K562 (cell line): ENCODE results near the gene CD40. TPM values are rescaled to one million over a fixed set of nuclear protein-coding genes. Genes with fewer than 3 reads are reported as not detected.

Source experiments
- ATAC-seq: fragments of 200-7000 bp; cut with Tn5 transposase; 3 replicates; pipeline ENCODE4 v1.9.1; 2020; ENCODE audit warnings: moderate library complexity
- BruUV-seq: library from RNA; stranded (reverse); fragments of 400-500 nt; replicated peaks from 2 replicates; lab custom pipeline; 2021; lab: Mats Ljungman, UMichigan
- CTCF ChIA-PET: fragments of 300-600 bp; formaldehyde crosslinking; extraction: SDS; loops from one replicate; lab custom pipeline; 2021; ENCODE audit warnings: low intra/inter-chr PET ratio; lab: Yijun Ruan, JAX
- POLR2A ChIA-PET: fragments of 300-600, 350-650 bp; sonication (Branson Sonifier 250); formaldehyde crosslinking; extraction: SDS; loops from one replicate; lab custom pipeline; 2021; ENCODE audit warnings: antibody characterized with exemption, inconsistent platforms; lab: Yijun Ruan, JAX
- DNase-seq, 4 experiments: peaks; one replicate each; pipeline versions ENCODE4 v3.0.0 to v3.0.0-alpha.2; 2011 to 2018; ENCODE audit warnings: low spot score in 3 of 4, mixed read lengths in 3 of 4; ENCODE audit errors: extremely low read depth in 1 of 4
- FAIRE-seq: peaks from 2 replicates; lab custom pipeline; 2011; peaks lifted over from hg19 to GRCh38; lab: Jason Lieb, UNC
- H2AFZ ChIP-seq: 2 replicates; pipeline ENCODE4 v1.6.0; 2011; ENCODE audit warnings: low read depth, low read length, control low read depth, inconsistent platforms
- H3K27ac ChIP-seq: fragments of 200-600 bp; 3 replicates; pipeline ENCODE4 v1.8.0; 2011; ENCODE audit warnings: low read depth, mild to moderate bottlenecking, control low read depth, inconsistent platforms, low read length, moderate library complexity, mixed read lengths; ENCODE audit errors: extremely low read depth
- H3K27me3 ChIP-seq, 2 experiments: fragments of 300-600 bp in 1 of 2; 2 replicates in 1 of 2; 3 replicates in 1 of 2; pipeline versions ENCODE4 v1.6.0 to v1.8.0; 2011; ENCODE audit warnings: inconsistent platforms in 2 of 2, low read length in 2 of 2, mild to moderate bottlenecking in 1 of 2, mixed read lengths in 1 of 2, moderate library complexity in 1 of 2; ENCODE audit not compliant: control insufficient read depth in 2 of 2, insufficient read depth in 2 of 2
- H3K36me3 ChIP-seq: fragments of 300-600 bp; 3 replicates; pipeline ENCODE4 v1.8.0; 2011; ENCODE audit warnings: mild to moderate bottlenecking, low read length, inconsistent platforms; ENCODE audit not compliant: control insufficient read depth, insufficient read depth
- H3K4me1 ChIP-seq, 2 experiments: fragments of 200-600 bp in 1 of 2; replicated peaks in 1 of 2; 2 replicates in 1 of 2; 3 replicates in 1 of 2; pipeline versions ENCODE4 v1.5.1 to v1.8.0; 2011; ENCODE audit warnings: inconsistent platforms in 2 of 2, low read length in 2 of 2, mild to moderate bottlenecking in 1 of 2, mixed read lengths in 1 of 2, moderate library complexity in 1 of 2; ENCODE audit not compliant: control insufficient read depth in 2 of 2, insufficient read depth in 2 of 2
- H3K4me2 ChIP-seq: 2 replicates; pipeline ENCODE4 v1.6.1; 2011; ENCODE audit warnings: low read length, control low read depth, inconsistent platforms, mixed read lengths; ENCODE audit not compliant: insufficient read depth
- H3K4me3 ChIP-seq: fragments of 200-600 bp; sonication (generic), shearing (Covaris generic); 2 replicates; pipeline ENCODE4 v1.5.1; 2016; ENCODE audit warnings: control low read depth, inconsistent platforms
- H3K79me2 ChIP-seq: fragments of 200-600 bp; 3 replicates; pipeline ENCODE4 v1.8.0; 2011; ENCODE audit warnings: low read length, inconsistent platforms; ENCODE audit not compliant: control insufficient read depth, insufficient read depth
- H3K9ac ChIP-seq, 2 experiments: 2 replicates each; pipeline versions ENCODE4 v1.6.0 to v1.6.1; 2011; ENCODE audit warnings: low read depth in 2 of 2, low read length in 2 of 2, control low read depth in 1 of 2, inconsistent platforms in 1 of 2, mild to moderate bottlenecking in 1 of 2, mixed read lengths in 1 of 2; ENCODE audit not compliant: insufficient read depth in 1 of 2
- H3K9me1 ChIP-seq: one replicate; pipeline ENCODE4 v1.6.0; 2011; ENCODE audit warnings: inconsistent platforms, mild to moderate bottlenecking, low read length, moderate library complexity; ENCODE audit not compliant: control insufficient read depth, insufficient read depth
- H3K9me3 ChIP-seq: replicated peaks from 2 replicates; pipeline ENCODE4 v1.5.1; 2011; ENCODE audit warnings: low read depth, low read length, inconsistent platforms; ENCODE audit not compliant: control insufficient read depth, insufficient read depth
- H4K20me1 ChIP-seq: replicated peaks from 2 replicates; pipeline ENCODE4 v1.6.1; 2011; ENCODE audit warnings: low read length, inconsistent platforms, mixed read lengths; ENCODE audit not compliant: control insufficient read depth, insufficient read depth
- ATF2 ChIP-seq: sonication (generic); formaldehyde crosslinking; IDR thresholded peaks from 2 replicates; pipeline ENCODE4 v1.8.1; 2022; ENCODE audit warnings: missing genetic modification reagents
- BMI1 ChIP-seq: fragments of 150-350 bp; IDR thresholded peaks from 2 replicates; pipeline ENCODE4 v1.6.1; 2014; ENCODE audit warnings: low read length
- CC2D1A ChIP-seq: fragments of 450-650 bp; IDR thresholded peaks from 2 replicates; pipeline ENCODE4 v1.6.1; 2017; ENCODE audit warnings: mild to moderate bottlenecking
- COPS2 ChIP-seq: fragments of 450-650 bp; conservative IDR thresholded peaks from 2 replicates; pipeline ENCODE4 v1.6.1; 2016; ENCODE audit warnings: mild to moderate bottlenecking, moderate library complexity
- CREB1 ChIP-seq, 2 experiments: sonication (generic) in 1 of 2; formaldehyde crosslinking in 1 of 2; IDR thresholded peaks; 2 replicates each; pipeline versions ENCODE4 v1.6.1 to v1.8.0; 2012 to 2022; ENCODE audit warnings: inconsistent platforms in 1 of 2, mild to moderate bottlenecking in 1 of 2, missing genetic modification reagents in 1 of 2, moderate library complexity in 1 of 2
- ELF2 ChIP-seq: fragments of 250-450 bp; sonication (Bioruptor Pico); IDR thresholded peaks from 2 replicates; pipeline ENCODE4 v1.5.0; 2021; ENCODE audit warnings: mild to moderate bottlenecking
- FOXK2 ChIP-seq, 2 experiments: fragments of 450-650 bp; IDR thresholded peaks in 1 of 2; conservative IDR thresholded peaks in 1 of 2; 2 replicates each; pipeline ENCODE4 v1.6.1; 2016; ENCODE audit warnings: low read depth in 2 of 2, mild to moderate bottlenecking in 1 of 2
- HNRNPUL1 ChIP-seq: fragments of 200-400 bp; formaldehyde crosslinking; IDR thresholded peaks from 2 replicates; pipeline ENCODE4 v1.6.1; 2017; ENCODE audit warnings: low read length
- NCOA2 ChIP-seq, 2 experiments: fragments of 450-650 bp; IDR thresholded peaks; 2 replicates each; pipeline ENCODE4 v1.6.1; 2018; ENCODE audit warnings: mild to moderate bottlenecking in 2 of 2, moderate library complexity in 1 of 2; ENCODE audit not compliant: partially characterized antibody in 2 of 2
- NONO ChIP-seq, 2 experiments: fragments of 200-400 bp in 1 of 2; fragments of 450-650 bp in 1 of 2; formaldehyde crosslinking in 1 of 2; IDR thresholded peaks; 2 replicates each; pipeline ENCODE4 v1.6.1; 2017; ENCODE audit warnings: low read depth in 2 of 2, mild to moderate bottlenecking in 2 of 2, moderate library complexity in 2 of 2, low read length in 1 of 2
- PBX2 ChIP-seq, 2 experiments: IDR thresholded peaks in 1 of 2; conservative IDR thresholded peaks in 1 of 2; 2 replicates each; pipeline ENCODE4 v1.6.1; 2016; ENCODE audit warnings: low read depth in 2 of 2, mild to moderate bottlenecking in 1 of 2, missing compliant biosample characterization in 1 of 2, missing genetic modification characterization in 1 of 2, moderate library complexity in 1 of 2
- TBL1XR1 ChIP-seq, 2 experiments: IDR thresholded peaks; 2 replicates each; pipeline ENCODE4 v1.6.1; 2012; ENCODE audit warnings: improper control_type of control experiment in 2 of 2, low read length in 2 of 2, mild to moderate bottlenecking in 1 of 2
- ZNF280A ChIP-seq: fragments of 450-650 bp; IDR thresholded peaks from 2 replicates; pipeline ENCODE4 v1.6.1; 2018; ENCODE audit warnings: mild to moderate bottlenecking, low read depth; ENCODE audit not compliant: partially characterized antibody
- ZNF408 ChIP-seq: fragments of 250-450 bp; sonication (Bioruptor Pico); IDR thresholded peaks from 2 replicates; pipeline ENCODE4 v1.4.0; 2020; ENCODE audit warnings: low read depth, mild to moderate bottlenecking, moderate library complexity
- ZNF695 ChIP-seq: fragments of 450-650 bp; formaldehyde crosslinking; IDR thresholded peaks from 2 replicates; pipeline ENCODE4 v1.4.0; 2020; ENCODE audit warnings: mild to moderate bottlenecking, moderate library complexity
- WGBS: fragments of 100-300 bp; shearing (Covaris generic); methylation state at CpG from one replicate; pipeline ENCODE4 v1.1.6; 2016; ENCODE audit warnings: low coverage, mixed read lengths; ENCODE audit not compliant: insufficient coverage; ENCODE audit errors: missing lambda C conversion rate; 5-methylcytosine and 5-hydroxymethylcytosine counted together
- in situ Hi-C: fragments of 300-500 bp; cut with MboI; formaldehyde crosslinking; loops from 4 replicates; pipeline ENCODE4 v1.15.0; 2018; ENCODE audit warnings: inconsistent platforms, mixed read lengths
- intact Hi-C: fragments of 100-400 bp; cut with micrococcal nuclease; formaldehyde crosslinking; loops from 2 replicates; pipeline ENCODE4 v1.14.2; 2022
- polyA plus RNA-seq, 8 experiments: library from polyadenylated mRNA; depleted of rRNA in 4 of 8; stranded (reverse) in 5 of 8; unstranded in 3 of 8; fragments of >200 nt; fragmentation: Nextera tagmentation in 2 of 8; fragmentation: Illumina TruSeq in 1 of 8; extraction: Ambion mirVana in 2 of 8; extraction: Trizol in 1 of 8; gene quantifications; 2 replicates each; pipeline versions ENCODE4 v1.2.1 to v1.2.3, GENCODE V29; 2011 to 2014; ENCODE audit warnings: inconsistent platforms in 1 of 8, missing spikeins in 1 of 8
- total RNA-seq, 7 experiments: library from RNA; depleted of rRNA in 6 of 7; stranded (reverse); fragments of >200 nt in 6 of 7; fragmentation: Illumina TruSeq in 2 of 7; extraction: Trizol in 2 of 7; gene quantifications; 2 replicates each; pipeline versions ENCODE4 v1.2.1 to v1.2.3, GENCODE V29; 2011 to 2021; ENCODE audit warnings: low replicate concordance in 1 of 7
- TF ChIP-seq, protein P1 (sequence below): fragments of 250-450 bp; sonication (Bioruptor Pico); IDR thresholded peaks from 2 replicates; pipeline ENCODE4 v1.5.0; 2020; ENCODE audit warnings: mild to moderate bottlenecking

Gene CD40
- total and polyA plus RNA-seq, 9 of the 15 experiments (the other 6 are each of a cell fraction or from before 2014, with no cell fraction given): 0.76 to 3.7 (median 1.6) TPM

DNA sequence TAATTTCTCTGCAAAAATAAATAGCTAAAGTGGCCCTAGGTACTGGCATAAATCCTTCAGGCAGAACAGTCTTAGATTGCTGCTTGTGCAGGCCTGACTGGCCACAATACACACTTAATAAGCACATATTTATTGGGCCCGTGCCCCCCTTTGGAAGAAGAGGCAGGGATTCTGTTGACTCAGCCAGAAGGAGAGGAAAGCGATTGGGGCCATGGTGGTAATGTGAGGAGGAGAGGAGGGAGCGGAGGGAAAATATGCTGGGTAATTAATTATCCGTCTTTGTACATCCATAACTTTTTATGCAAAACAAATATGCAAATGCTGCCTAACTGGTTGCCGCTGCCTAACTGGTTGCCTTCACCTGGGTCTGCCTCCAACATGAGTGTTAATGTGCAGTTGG lies 36.2 kb downstream of the CD40 start:
- in situ Hi-C loops: no loop called here
- FAIRE-seq (no peak), ATAC-seq (no peak), DNase-seq (no peak)
- Histone ChIP-seq H3K79me2 (no peaks in the 10 kb centered on the region), H3K36me3 (no peaks in the 10 kb centered on the region), H2AFZ (no peak overlapping the region), H3K27me3 (peaks cover 27 to 70% of the 10 kb centered on the region in 2 experiments; a peak in 3 of 5 replicates), H3K4me3 (no peak overlapping the region), H3K9me3 (no peaks in the 10 kb centered on the region), H3K9ac (no peak overlapping the region), H3K9me1 (no peaks in the 10 kb centered on the region), H4K20me1 (no peaks in the 10 kb centered on the region; the same call in 1 of the 2 replicates), H3K4me1 (no peaks in the 10 kb centered on the region), H3K4me2 (no peak overlapping the region), H3K27ac (no peak overlapping the region)
- CTCF ChIA-PET: no interaction called here
- POLR2A ChIA-PET: interaction anchor here (0.6 kb wide), 1 partner anchor 150 kb away, joined by 3 read pairs; no protein-coding TSS in a partner anchor
- WGBS: 3% methylated on average over 5 of the region's 5 CpGs
- intact Hi-C loops: no loop called here
- no TSS peak for BruUV-seq
- no peak for TF ChIP-seq FOXK2 (conservative IDR thresholded peaks at IDR 0.05 in 1 of 2, IDR thresholded peaks at IDR 0.05 in 1 of 2; ENCODE audit: low read depth in 2 of 2)
- TF ChIP-seq CREB1 (IDR thresholded peaks at IDR 0.05): no peak
- no peak for TF ChIP-seq CREB1 (CRISPR knock-in tag; IDR thresholded peaks at IDR 0.05)
- no peak for TF ChIP-seq COPS2
- no peak for TF ChIP-seq TBL1XR1 (IDR thresholded peaks at IDR 0.05; ENCODE audit: low read length in 2 of 2)
- TF ChIP-seq BMI1: no peak
- TF ChIP-seq, protein P1, sequence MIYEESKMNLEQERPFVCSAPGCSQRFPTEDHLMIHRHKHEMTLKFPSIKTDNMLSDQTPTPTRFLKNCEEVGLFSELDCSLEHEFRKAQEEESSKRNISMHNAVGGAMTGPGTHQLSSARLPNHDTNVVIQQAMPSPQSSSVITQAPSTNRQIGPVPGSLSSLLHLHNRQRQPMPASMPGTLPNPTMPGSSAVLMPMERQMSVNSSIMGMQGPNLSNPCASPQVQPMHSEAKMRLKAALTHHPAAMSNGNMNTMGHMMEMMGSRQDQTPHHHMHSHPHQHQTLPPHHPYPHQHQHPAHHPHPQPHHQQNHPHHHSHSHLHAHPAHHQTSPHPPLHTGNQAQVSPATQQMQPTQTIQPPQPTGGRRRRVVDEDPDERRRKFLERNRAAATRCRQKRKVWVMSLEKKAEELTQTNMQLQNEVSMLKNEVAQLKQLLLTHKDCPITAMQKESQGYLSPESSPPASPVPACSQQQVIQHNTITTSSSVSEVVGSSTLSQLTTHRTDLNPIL: no peak
- no peak for TF ChIP-seq ZNF695
- no peak for TF ChIP-seq PBX2 (CRISPR knock-in tag; IDR thresholded peaks at IDR 0.05; ENCODE audit: low read depth)
- no peak for TF ChIP-seq PBX2 (tag; conservative IDR thresholded peaks at IDR 0.05; ENCODE audit: low read depth)
- no peak for TF ChIP-seq ZNF408
- no peak for TF ChIP-seq NONO (IDR thresholded peaks at IDR 0.05; ENCODE audit: low read depth in 2 of 2, low read length in 1 of 2)
- no peak for TF ChIP-seq ZNF280A
- no peak for TF ChIP-seq HNRNPUL1
- no peak for TF ChIP-seq NCOA2 (IDR thresholded peaks at IDR 0.05; ENCODE audit: partially characterized antibody in 2 of 2)
- no peak for TF ChIP-seq CC2D1A
- TF ChIP-seq ATF2 (CRISPR knock-in tag): no peak
- no peak for TF ChIP-seq ELF2 (CRISPR knock-in tag)
